Measurements from ENCODE around the gene LILRB3.

DNA sequence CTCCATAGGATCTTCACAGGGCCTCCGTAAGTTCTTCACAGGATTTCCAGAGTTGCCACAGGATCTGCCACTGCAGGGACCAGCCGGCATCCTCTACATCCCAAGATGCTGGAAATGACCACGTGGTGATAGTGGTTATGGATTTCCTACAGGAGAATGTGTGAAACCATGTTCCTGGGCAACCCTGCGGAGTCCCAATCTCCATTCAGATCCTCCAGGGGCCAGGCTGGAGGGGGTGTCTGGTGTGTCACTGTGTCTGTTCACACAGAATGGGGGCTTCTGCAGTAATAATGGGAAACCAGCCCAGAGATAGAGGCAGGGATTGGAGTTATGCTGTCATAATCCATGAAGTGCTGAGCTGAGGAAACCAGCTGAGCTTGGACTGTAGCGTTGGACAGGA lies 11.1 kb upstream of the LILRB3 start:
- TF ChIP-seq, protein P1, sequence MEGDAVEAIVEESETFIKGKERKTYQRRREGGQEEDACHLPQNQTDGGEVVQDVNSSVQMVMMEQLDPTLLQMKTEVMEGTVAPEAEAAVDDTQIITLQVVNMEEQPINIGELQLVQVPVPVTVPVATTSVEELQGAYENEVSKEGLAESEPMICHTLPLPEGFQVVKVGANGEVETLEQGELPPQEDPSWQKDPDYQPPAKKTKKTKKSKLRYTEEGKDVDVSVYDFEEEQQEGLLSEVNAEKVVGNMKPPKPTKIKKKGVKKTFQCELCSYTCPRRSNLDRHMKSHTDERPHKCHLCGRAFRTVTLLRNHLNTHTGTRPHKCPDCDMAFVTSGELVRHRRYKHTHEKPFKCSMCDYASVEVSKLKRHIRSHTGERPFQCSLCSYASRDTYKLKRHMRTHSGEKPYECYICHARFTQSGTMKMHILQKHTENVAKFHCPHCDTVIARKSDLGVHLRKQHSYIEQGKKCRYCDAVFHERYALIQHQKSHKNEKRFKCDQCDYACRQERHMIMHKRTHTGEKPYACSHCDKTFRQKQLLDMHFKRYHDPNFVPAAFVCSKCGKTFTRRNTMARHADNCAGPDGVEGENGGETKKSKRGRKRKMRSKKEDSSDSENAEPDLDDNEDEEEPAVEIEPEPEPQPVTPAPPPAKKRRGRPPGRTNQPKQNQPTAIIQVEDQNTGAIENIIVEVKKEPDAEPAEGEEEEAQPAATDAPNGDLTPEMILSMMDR (IDR thresholded peaks at IDR 0.05): no peak
- no peak for TF ChIP-seq POLR2AphosphoS5 (IDR thresholded peaks at IDR 0.05)
- no peak for TF ChIP-seq POLR2A (IDR thresholded peaks at IDR 0.05)

Data from prostate gland (tissue), 2 donors.